WTC11 (cell line): Measurements from ENCODE around the gene HDAC9.

Source experiments
- AR ChIP-seq: fragments of 250-450 bp; sonication (Bioruptor Pico); IDR thresholded peaks from 2 replicates; pipeline ENCODE4 v1.9.0; 2021; ENCODE audit warnings: mild to moderate bottlenecking
- ATF1 ChIP-seq: sonication (generic); formaldehyde crosslinking; IDR thresholded peaks from 2 replicates; pipeline ENCODE4 v1.8.1; 2023; ENCODE audit warnings: mild to moderate bottlenecking, moderate library complexity, missing genetic modification reagents
- ATF6 ChIP-seq: sonication (generic); formaldehyde crosslinking; IDR thresholded peaks from 2 replicates; pipeline ENCODE4 v1.8.1; 2023; ENCODE audit warnings: mild to moderate bottlenecking, missing genetic modification reagents
- CBFB ChIP-seq: sonication (generic); formaldehyde crosslinking; IDR thresholded peaks from 2 replicates; pipeline ENCODE4 v1.8.1; 2022; ENCODE audit warnings: mild to moderate bottlenecking, low read depth, missing genetic modification reagents
- CTCF ChIP-seq: fragments of 200-600 bp; IDR thresholded peaks from 2 replicates; pipeline ENCODE4 v1.8.0; 2022; ENCODE audit warnings: antibody characterized with exemption
- E2F4 ChIP-seq: sonication (generic); formaldehyde crosslinking; IDR thresholded peaks from 2 replicates; pipeline ENCODE4 v1.8.1; 2022; ENCODE audit warnings: low read depth, mild to moderate bottlenecking, moderate library complexity, missing genetic modification reagents, borderline replicate concordance
- MAX ChIP-seq: sonication (generic); formaldehyde crosslinking; IDR thresholded peaks from 2 replicates; pipeline ENCODE4 v1.8.0; 2022; ENCODE audit warnings: mild to moderate bottlenecking, missing genetic modification reagents
- NR2C2 ChIP-seq: sonication (generic); formaldehyde crosslinking; IDR thresholded peaks from 2 replicates; pipeline ENCODE4 v1.8.0; 2022; ENCODE audit warnings: mild to moderate bottlenecking, missing genetic modification reagents
- SMAD4 ChIP-seq: sonication (generic); formaldehyde crosslinking; IDR thresholded peaks from 2 replicates; pipeline ENCODE4 v1.8.0; 2022; ENCODE audit warnings: mild to moderate bottlenecking, missing genetic modification reagents
- ZBTB43 ChIP-seq: sonication (generic); formaldehyde crosslinking; IDR thresholded peaks from 2 replicates; pipeline ENCODE4 v1.8.1; 2023; ENCODE audit warnings: mild to moderate bottlenecking, missing genetic modification reagents
- ZNF219 ChIP-seq: sonication (generic); formaldehyde crosslinking; IDR thresholded peaks from 2 replicates; pipeline ENCODE4 v1.8.0; 2023; ENCODE audit warnings: missing genetic modification reagents, mild to moderate bottlenecking, borderline replicate concordance
- ZNF263 ChIP-seq: sonication (generic); formaldehyde crosslinking; IDR thresholded peaks from 2 replicates; pipeline ENCODE4 v1.8.1; 2022; ENCODE audit warnings: low read depth, mild to moderate bottlenecking, moderate library complexity, missing genetic modification reagents

GRCh38 chr7:18975276-18975675, 479.7 kb downstream of the HDAC9 start:
- TF ChIP-seq ZBTB43 (CRISPR knock-in tag) (no peak), ATF1 (no peak), CBFB (CRISPR knock-in tag) (no peak), CTCF (no peak), MAX (CRISPR knock-in tag) (no peak), AR (CRISPR knock-in tag) (no peak), SMAD4 (no peak), NR2C2 (CRISPR knock-in tag) (no peak), ATF6 (CRISPR knock-in tag) (no peak), ZNF219 (CRISPR knock-in tag) (no peak), E2F4 (CRISPR knock-in tag) (no peak), ZNF263 (CRISPR knock-in tag) (no peak)
